HEK293T (cell line): ENCODE results near the gene ADRB1.

Source experiments
- BHLHE40 ChIP-seq: fragments of 450-650 bp; IDR thresholded peaks from 2 replicates; pipeline ENCODE4 v1.6.1; 2016; ENCODE audit warnings: mild to moderate bottlenecking, moderate library complexity, borderline replicate concordance
- ELF4 ChIP-seq: fragments of 450-650 bp; IDR thresholded peaks from 2 replicates; pipeline ENCODE4 v1.6.1; 2017; ENCODE audit warnings: antibody characterized with exemption
- FOXA1 ChIP-seq: fragments of 450-650 bp; IDR thresholded peaks from 2 replicates; pipeline ENCODE4 v1.6.1; 2016; ENCODE audit warnings: mild to moderate bottlenecking
- FOXM1 ChIP-seq: fragments of 450-650 bp; IDR thresholded peaks from 2 replicates; pipeline ENCODE4 v1.6.1; 2017; ENCODE audit warnings: mild to moderate bottlenecking, borderline replicate concordance
- LEF1 ChIP-seq: fragments of 450-650 bp; IDR thresholded peaks from 2 replicates; pipeline ENCODE4 v1.6.1; 2017; ENCODE audit warnings: mild to moderate bottlenecking, borderline replicate concordance
- NFRKB ChIP-seq: fragments of 450-650 bp; IDR thresholded peaks from 2 replicates; pipeline ENCODE4 v1.6.1; 2016; ENCODE audit warnings: mild to moderate bottlenecking, moderate library complexity
- PKNOX1 ChIP-seq: fragments of 450-650 bp; IDR thresholded peaks from 2 replicates; pipeline ENCODE4 v1.6.1; 2016
- SP1 ChIP-seq: fragments of 450-650 bp; IDR thresholded peaks from 2 replicates; pipeline ENCODE4 v1.6.1; 2017
- TARDBP ChIP-seq: fragments of 450-650 bp; IDR thresholded peaks from 2 replicates; pipeline ENCODE4 v1.6.1; 2016

GRCh38 chr10:114030140-114030539 is 13.5 kb upstream of the ADRB1 start:
- TF ChIP-seq NFRKB: no peak
- TF ChIP-seq ELF4: no peak
- no peak for TF ChIP-seq SP1
- TF ChIP-seq LEF1: no peak
- no peak for TF ChIP-seq FOXM1
- TF ChIP-seq PKNOX1: no peak
- TF ChIP-seq FOXA1: no peak
- TF ChIP-seq BHLHE40: no peak
- TF ChIP-seq TARDBP: no peak
